ENCODE results near the gene SNAPC3.
"Not testable (repeated sequence)": the region's sequence is repeated elsewhere in the genome, so short reads cannot be mapped to it uniquely, and the experiment has no call there.

The SNAPC3 gene
- total RNA-seq = 14.4 to 59.3 (median 40.8) reads per million in 18 experiments

- peak; percentile 95 to 96 for DNase-seq
These were observed at the start of gene SNAPC3 for GRCh38 chr9:15422372-15423230. Gene SNAPC3 (plus strand): TSS chr9:15422876. CDS start chr9:15422880, 4 bp downstream.

GRCh38 chr9:15373881-15374280, 48.8 kb upstream of the SNAPC3 start:
- no peak for DNase-seq

GRCh38 chr9:15374310-15374709, 48.4 kb upstream of the SNAPC3 start:
- peak; percentile 53 to 56 for DNase-seq

GRCh38 chr9:15374825-15375224, 47.9 kb upstream of the SNAPC3 start:
- no peak for DNase-seq

- DNase-seq = no peak
These were observed 44.8 kb upstream of the SNAPC3 start for GRCh38 chr9:15377625-15378540.

GRCh38 chr9:15379317-15379716, 43.4 kb upstream of the SNAPC3 start:
- not testable (repeated sequence) for DNase-seq

GRCh38 chr9:15379888-15380287, 42.8 kb upstream of the SNAPC3 start:
- DNase-seq = not testable (repeated sequence)

- no peak for DNase-seq
These were observed 41.2 kb upstream of the SNAPC3 start for GRCh38 chr9:15381491-15381890.

- DNase-seq = peak; percentile 11
These were observed 36.2 kb upstream of the SNAPC3 start for GRCh38 chr9:15386465-15386864.

- DNase-seq = no peak
These were observed 33.5 kb upstream of the SNAPC3 start for GRCh38 chr9:15389173-15389572.

- DNase-seq = peak in 1 of 2 donors; percentile 37
These were observed 33.0 kb upstream of the SNAPC3 start for GRCh38 chr9:15389631-15390030.

GRCh38 chr9:15390201-15390600, 32.5 kb upstream of the SNAPC3 start:
- DNase-seq = no peak

GRCh38 chr9:15392363-15392762, 30.3 kb upstream of the SNAPC3 start:
- DNase-seq = no peak

GRCh38 chr9:15400281-15400941, 22.3 kb upstream of the SNAPC3 start:
- DNase-seq = no peak

GRCh38 chr9:15401266-15401665, 21.4 kb upstream of the SNAPC3 start:
- no peak for DNase-seq

GRCh38 chr9:15403155-15403554, 19.5 kb upstream of the SNAPC3 start:
- no peak for DNase-seq

- no peak for DNase-seq
These were observed 18.5 kb upstream of the SNAPC3 start for GRCh38 chr9:15404171-15404570.

GRCh38 chr9:15416880-15417279, 5.8 kb upstream of the SNAPC3 start:
- peak; percentile 45 to 56 for DNase-seq

GRCh38 chr9:15417626-15418025, 5.0 kb upstream of the SNAPC3 start:
- no peak for DNase-seq

- no peak for DNase-seq
These were observed 1.9 kb upstream of the SNAPC3 start for GRCh38 chr9:15420796-15421195.

- no peak for DNase-seq
These were observed 1.1 kb upstream of the SNAPC3 start for GRCh38 chr9:15421532-15421931.

GRCh38 chr9:15421990-15422371, 695 bp upstream of the SNAPC3 start:
- DNase-seq = no peak

Data from inflammatory macrophage (primary cell).